Thyroid gland (tissue), 4 donors: ENCODE results near the gene KRT73. TPM values are rescaled to one million over a fixed set of nuclear protein-coding genes. Genes with fewer than 3 reads are reported as not detected.
A peak's percentile ranks its signal among the peaks of the same experiment; 100 is the strongest.

ENCODE experiments used
- DNase-seq, 2 donors: peaks; one replicate each; pipeline ENCODE4 v3.0.0-alpha.2; 2019
- H3K27ac ChIP-seq, 3 donors: fragments of 200-600 bp; sonication (generic); 1 replicate in 2 of 3; 2 replicates in 1 of 3; pipeline ENCODE4 v1.5.1; 2016 to 2019; ENCODE audit warnings: mild to moderate bottlenecking in 1 of 3, moderate library complexity in 1 of 3
- H3K27me3 ChIP-seq: fragments of 200-600 bp; sonication (generic); one replicate; pipeline ENCODE4 v1.5.1; 2019
- H3K36me3 ChIP-seq, 2 donors: fragments of 200-600 bp; sonication (generic); one replicate each; pipeline ENCODE4 v1.5.1; 2016 to 2019
- H3K4me1 ChIP-seq, 2 donors: fragments of 200-600 bp; sonication (generic); one replicate each; pipeline ENCODE4 v1.5.1; 2017 to 2019
- H3K4me3 ChIP-seq, 3 donors: fragments of 200-600 bp; sonication (generic); replicated peaks in 1 of 3; 1 replicate in 2 of 3; 2 replicates in 1 of 3; pipeline ENCODE4 v1.5.1; 2016; ENCODE audit warnings: mild to moderate bottlenecking in 1 of 3
- H3K9me3 ChIP-seq: fragments of 200-600 bp; sonication (generic); one replicate; pipeline ENCODE4 v1.5.1; 2017
- POLR2A ChIP-seq, 2 donors: fragments of 450-650 bp; IDR thresholded peaks; one replicate each; pipeline ENCODE4 v1.6.1; 2017; ENCODE audit warnings: antibody characterized with exemption in 2 of 2, mild to moderate bottlenecking in 2 of 2, moderate library complexity in 1 of 2
- WGBS, 2 donors: methylation state at CpG; one replicate each; pipeline ENCODE4 v1.1.5; 2017; 5-methylcytosine and 5-hydroxymethylcytosine counted together
- intact Hi-C: fragments of 100-400 bp; cut with DNase I; formaldehyde crosslinking; loops from one replicate; pipeline ENCODE4 v1.15.1; 2023
- total RNA-seq, 4 donors: library from RNA; depleted of rRNA; stranded (reverse); fragments of >200 nt; gene quantifications; one replicate each; pipeline ENCODE4 v1.2.3, GENCODE V29; 2016
- TF ChIP-seq, protein P1 (sequence below), 6 experiments: fragments of 200-600 bp in 3 of 6; fragments of 450-650 bp in 3 of 6; sonication (generic) in 3 of 6; IDR thresholded peaks; one replicate each; pipeline ENCODE4 v1.5.1; 2016 to 2019; ENCODE audit warnings: antibody characterized with exemption in 6 of 6, mild to moderate bottlenecking in 2 of 6, inconsistent platforms in 1 of 6, moderate library complexity in 1 of 6

The KRT73 gene
- total RNA-seq, 4 donors from 2014 or later: not detected

DNA sequence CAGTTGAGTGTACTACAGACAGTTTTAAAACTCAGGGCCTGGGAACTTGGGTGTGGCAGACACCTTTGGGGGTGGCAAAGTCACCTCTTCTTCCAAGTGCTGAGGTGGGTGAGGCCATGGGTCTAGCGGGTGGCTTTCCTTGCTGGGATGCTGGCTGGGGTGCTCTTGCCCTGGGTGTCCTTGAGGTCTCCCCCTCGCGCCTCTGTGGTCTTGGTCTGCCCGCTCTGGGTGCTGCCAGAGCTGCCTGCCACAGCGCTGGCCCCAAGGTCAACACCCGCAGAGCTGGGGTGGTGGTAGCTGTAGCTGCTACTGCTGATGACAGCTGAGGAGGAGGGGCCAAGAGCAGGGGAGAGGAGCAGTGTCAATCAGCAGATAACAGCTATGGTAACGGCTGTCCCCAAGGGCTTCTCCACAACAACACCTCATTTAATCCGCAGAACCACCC lies 51.5 kb downstream of the KRT73 start:
- no peak overlapping the region for H3K4me3 ChIP-seq
- H3K36me3 ChIP-seq: no peaks in the 10 kb centered on the region
- intact Hi-C loops: no loop called here
- H3K27me3 ChIP-seq: no peaks in the 10 kb centered on the region
- TF ChIP-seq POLR2A (IDR thresholded peaks at IDR 0.05): no peak
- TF ChIP-seq, protein P1, sequence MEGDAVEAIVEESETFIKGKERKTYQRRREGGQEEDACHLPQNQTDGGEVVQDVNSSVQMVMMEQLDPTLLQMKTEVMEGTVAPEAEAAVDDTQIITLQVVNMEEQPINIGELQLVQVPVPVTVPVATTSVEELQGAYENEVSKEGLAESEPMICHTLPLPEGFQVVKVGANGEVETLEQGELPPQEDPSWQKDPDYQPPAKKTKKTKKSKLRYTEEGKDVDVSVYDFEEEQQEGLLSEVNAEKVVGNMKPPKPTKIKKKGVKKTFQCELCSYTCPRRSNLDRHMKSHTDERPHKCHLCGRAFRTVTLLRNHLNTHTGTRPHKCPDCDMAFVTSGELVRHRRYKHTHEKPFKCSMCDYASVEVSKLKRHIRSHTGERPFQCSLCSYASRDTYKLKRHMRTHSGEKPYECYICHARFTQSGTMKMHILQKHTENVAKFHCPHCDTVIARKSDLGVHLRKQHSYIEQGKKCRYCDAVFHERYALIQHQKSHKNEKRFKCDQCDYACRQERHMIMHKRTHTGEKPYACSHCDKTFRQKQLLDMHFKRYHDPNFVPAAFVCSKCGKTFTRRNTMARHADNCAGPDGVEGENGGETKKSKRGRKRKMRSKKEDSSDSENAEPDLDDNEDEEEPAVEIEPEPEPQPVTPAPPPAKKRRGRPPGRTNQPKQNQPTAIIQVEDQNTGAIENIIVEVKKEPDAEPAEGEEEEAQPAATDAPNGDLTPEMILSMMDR (IDR thresholded peaks at IDR 0.05): no peak
- 85 to 92% methylated on average over 7 of the region's 8 CpGs for WGBS, 2 donors
- no peak overlapping the region for H3K27ac ChIP-seq
- no peaks in the 10 kb centered on the region for H3K9me3 ChIP-seq
- DNase-seq: no peak
- peaks cover 12 to 22% of the 10 kb centered on the region in 2 donors for H3K4me1 ChIP-seq

DNA sequence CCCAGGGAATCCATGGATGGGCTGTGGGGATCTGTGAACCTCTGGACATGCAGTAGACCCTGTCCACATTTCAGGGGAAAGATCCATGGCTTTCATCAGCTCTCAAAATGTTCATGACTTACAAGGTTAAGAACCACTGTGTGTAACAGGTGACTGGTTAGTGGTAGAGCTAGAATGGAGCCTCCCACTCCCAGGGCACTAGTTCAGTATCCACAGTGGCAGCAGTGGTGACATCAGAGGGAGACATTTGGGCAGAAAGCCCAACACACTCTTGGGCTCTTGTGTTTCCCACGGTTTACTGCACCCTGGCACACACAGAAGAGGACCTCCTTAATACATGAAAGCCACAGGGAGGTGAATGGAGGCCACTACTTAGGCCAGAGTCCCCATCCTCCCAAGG lies 53.8 kb downstream of the KRT73 start:
- peak; percentile 94 for DNase-seq
- H3K27me3 ChIP-seq: no peaks in the 10 kb centered on the region
- WGBS, 2 donors: 7 to 22% methylated on average over 1 of the region's 1 CpG

DNA sequence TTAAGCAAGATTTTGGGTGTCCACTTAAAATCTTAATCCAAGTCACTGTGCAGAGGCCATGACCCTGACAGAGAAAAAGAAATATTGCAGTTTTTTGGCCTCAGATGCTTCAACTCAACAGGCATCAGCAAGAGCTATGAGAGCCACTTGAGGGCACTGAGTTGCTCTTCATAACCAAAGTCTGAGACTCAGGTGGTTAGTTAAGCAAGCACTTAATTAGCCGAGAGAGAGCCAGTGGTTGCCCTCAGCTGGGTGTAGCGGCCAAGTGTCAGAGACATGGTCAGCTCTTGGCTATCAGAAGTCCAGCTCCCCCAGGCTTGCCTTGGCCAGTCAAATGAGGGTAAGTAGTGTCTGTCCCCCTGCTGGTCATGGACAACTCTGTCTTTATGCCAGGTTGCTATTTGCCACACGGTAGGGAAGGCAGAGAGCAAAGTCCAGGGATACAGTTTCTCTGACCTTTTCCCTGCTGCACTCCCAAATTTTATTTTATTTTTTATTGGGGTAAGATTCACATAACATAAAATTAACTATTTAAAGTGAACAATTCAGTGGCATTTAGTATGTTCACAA lies 56.4 kb downstream of the KRT73 start:
- H3K4me3 ChIP-seq: no peak overlapping the region
- intact Hi-C loops: no loop called here
- TF ChIP-seq, protein P1 (IDR thresholded peaks at IDR 0.05): peak in 5 of 6 experiments; percentile 30 to 73 (median 43)
- no peak for TF ChIP-seq POLR2A (IDR thresholded peaks at IDR 0.05)
- no peak overlapping the region for H3K27ac ChIP-seq
- peak; percentile 48 to 65 for DNase-seq
- no peaks in the 10 kb centered on the region for H3K27me3 ChIP-seq
- 24 to 34% methylated on average over 3 of the region's 3 CpGs for WGBS, 2 donors
- H3K9me3 ChIP-seq: no peaks in the 10 kb centered on the region
- peaks cover 12 to 29% of the 10 kb centered on the region in 2 donors for H3K4me1 ChIP-seq
- no peaks in the 10 kb centered on the region for H3K36me3 ChIP-seq

More for the DNA sequence above, 53.8 kb downstream of the KRT73 start:
- Histone ChIP-seq H3K4me3 (no peak overlapping the region), H3K4me1 (peaks cover 12 to 29% of the 10 kb centered on the region in 2 donors), H3K36me3 (no peaks in the 10 kb centered on the region), H3K9me3 (no peaks in the 10 kb centered on the region), H3K27ac (no peak overlapping the region)
- intact Hi-C loops: no loop called here
- TF ChIP-seq, protein P1 (IDR thresholded peaks at IDR 0.05): peak in 1 of 6 experiments; percentile 7
- no peak for TF ChIP-seq POLR2A (IDR thresholded peaks at IDR 0.05)

DNA sequence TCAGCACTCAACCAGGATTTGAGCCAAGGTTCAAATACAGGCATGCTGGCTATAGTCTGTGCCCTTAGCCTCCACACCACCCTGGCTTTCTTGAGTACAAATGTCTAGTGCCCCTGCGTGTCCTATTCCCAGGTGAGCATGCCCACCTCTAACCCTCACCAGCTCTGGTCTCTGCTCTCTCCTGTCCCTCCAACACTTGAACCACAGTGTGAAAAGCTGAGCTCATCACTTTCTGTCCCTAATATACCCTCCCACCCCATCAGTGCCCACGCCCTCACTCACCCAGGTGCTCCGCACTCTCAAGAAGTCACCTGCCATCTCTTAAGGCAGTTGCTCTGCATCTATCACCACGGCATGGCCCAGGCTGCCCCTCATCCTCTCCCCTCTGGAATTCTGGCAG lies 58.4 kb downstream of the KRT73 start:
- TF ChIP-seq, protein P1 (IDR thresholded peaks at IDR 0.05): no peak
- TF ChIP-seq POLR2A (IDR thresholded peaks at IDR 0.05): no peak
- Histone ChIP-seq H3K27me3 (no peaks in the 10 kb centered on the region), H3K9me3 (no peaks in the 10 kb centered on the region), H3K4me3 (no peak overlapping the region), H3K36me3 (no peaks in the 10 kb centered on the region), H3K27ac (no peak overlapping the region), H3K4me1 (peaks cover 9 to 23% of the 10 kb centered on the region in 2 donors)
- WGBS, 2 donors: 86 to 88% methylated on average over 4 of the region's 4 CpGs
- intact Hi-C loops: no loop called here
- no peak for DNase-seq

DNA sequence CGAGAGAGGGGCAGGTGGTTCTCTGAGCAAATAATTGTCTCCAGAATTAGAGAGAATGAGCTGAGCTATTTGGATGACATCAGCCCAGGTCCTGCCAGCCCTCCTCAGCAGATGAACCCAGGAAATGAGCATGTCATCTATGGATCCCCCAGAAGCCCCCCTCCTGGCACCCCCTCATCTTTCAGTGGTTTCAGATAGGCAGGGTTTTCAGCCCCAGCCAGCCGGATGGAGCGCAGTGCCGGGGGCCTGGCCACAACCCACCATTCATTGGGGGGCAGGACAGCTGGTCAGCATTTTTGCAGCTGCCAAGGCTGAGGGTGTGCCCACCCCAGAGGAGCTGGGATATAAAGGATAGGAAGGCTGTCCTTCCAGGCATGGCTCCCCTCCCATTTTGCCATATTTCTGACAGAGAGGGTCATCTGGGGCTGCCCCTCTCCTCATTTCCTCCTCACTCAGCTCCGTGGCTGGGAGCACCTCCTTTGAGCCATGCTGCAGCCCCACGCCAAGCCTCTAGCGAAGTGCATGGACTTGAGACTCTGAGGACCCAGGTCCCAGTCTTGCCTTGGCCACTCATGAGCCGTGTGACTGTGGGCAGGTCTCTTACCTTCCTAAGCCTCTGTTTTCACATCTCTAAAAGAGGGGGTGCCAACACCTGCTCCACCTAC lies 59.4 kb downstream of the KRT73 start:
- Histone ChIP-seq H3K27ac (no peak overlapping the region), H3K27me3 (no peaks in the 10 kb centered on the region), H3K36me3 (no peaks in the 10 kb centered on the region), H3K4me3 (no peak overlapping the region), H3K4me1 (peaks cover 6 to 14% of the 10 kb centered on the region in 2 donors), H3K9me3 (no peaks in the 10 kb centered on the region)
- TF ChIP-seq, protein P1 (IDR thresholded peaks at IDR 0.05): no peak
- no peak for TF ChIP-seq POLR2A (IDR thresholded peaks at IDR 0.05)
- 84 to 90% methylated on average over 8 of the region's 8 CpGs for WGBS, 2 donors
- no peak for DNase-seq
- intact Hi-C loops: no loop called here
